Measurements from ENCODE around the gene ERC1.

ERC1 gene

DNA sequence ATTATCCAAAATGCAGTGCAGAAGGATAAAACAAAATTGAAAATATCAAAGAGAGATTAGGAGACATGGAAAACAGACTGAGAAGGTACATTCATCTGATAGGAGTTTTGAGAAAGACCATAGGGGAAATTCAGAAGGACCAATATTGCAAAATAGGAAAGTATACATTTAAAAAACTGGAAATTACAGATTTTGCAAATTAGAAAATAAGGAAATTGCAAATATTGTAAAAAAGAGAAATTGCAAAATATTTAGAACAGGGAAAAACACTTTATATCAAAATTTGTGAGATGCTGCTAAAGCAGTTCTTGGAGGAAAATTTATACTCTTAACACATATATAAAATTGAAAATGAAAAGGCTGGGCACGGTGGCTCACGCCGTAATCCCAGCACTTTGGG, 410.9 kb downstream of the ERC1 start:
- no peak for DNase-seq (ENCODE audit: low spot score)

DNA sequence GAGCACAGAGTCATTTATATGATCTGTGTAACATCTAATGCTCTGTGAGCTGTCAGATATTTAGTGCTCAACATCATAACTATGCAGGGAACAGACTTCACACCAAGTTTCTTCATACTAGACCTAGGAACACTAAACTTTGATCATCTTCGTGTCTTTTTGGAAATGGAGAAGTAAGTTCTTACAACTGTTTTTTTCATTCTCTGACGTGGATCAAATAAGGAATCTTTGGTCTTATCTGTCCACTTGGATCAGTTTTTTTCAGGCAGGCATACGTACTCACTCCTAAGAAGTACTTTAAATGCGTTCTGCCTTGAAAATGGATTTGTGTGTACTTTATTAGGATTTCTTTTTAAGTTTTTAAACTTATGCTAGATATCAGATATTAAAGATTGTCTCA, 412.4 kb downstream of the ERC1 start:
- DNase-seq (ENCODE audit: low spot score) = no peak

DNA sequence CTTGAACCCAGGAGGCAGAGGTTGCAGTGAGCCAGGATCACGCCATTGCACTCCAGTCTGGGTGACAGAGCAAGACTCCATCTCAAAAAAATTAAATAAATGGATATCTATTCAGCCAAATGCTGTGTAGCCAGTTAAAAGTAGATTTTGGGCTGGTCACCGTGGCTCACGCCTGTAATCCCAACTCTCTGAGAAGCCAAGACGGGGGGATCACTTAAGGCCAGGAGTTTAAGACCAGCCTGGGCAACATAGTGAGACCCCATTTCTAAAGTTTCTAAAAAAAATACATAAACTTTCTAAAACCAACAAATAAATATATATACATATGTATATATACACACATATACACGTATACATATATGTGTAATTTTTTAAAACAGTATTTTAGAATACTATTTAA, 414.6 kb downstream of the ERC1 start:
- no peak for DNase-seq (ENCODE audit: low spot score)

DNA sequence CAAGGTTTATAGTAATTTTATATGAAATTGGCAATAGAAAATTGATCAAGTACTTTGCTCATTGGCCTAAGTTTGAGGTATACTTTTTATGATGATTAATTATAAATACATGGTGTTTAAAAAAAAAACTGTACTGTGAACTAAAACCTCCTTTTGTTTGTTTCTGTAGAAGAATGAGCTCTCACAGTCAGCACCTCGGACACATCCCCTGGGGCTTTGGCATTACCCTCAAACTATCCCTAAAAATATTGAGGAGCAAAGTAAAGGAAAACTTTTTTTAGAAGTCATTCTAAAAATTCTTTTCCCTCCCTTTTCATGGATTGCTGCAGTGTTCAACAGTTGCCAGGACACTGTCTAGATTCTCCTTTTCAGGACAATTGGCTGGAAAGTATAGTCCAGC, 419.8 kb downstream of the ERC1 start:
- DNase-seq (ENCODE audit: low spot score) = no peak

DNA sequence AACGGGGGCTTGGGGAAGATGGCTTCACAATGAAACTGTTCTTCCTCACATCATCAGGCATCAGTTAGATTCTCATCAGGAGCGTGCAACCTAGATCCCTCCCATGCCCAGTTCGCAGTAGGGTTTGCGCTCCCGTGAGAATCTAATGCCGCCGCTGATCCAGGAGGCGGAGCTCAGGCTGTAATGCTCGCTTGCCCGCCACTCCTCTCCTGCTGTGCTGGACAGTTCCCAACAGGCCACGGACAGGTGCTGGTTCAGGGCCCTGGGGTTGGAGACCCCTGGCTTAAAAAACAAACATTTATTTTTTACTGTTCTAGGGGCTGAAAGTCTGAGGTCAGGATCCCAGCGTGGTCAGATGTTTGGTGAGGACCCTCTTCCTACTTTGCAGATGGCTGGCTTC, 422.9 kb downstream of the ERC1 start:
- DNase-seq (ENCODE audit: low spot score) = no peak

DNA sequence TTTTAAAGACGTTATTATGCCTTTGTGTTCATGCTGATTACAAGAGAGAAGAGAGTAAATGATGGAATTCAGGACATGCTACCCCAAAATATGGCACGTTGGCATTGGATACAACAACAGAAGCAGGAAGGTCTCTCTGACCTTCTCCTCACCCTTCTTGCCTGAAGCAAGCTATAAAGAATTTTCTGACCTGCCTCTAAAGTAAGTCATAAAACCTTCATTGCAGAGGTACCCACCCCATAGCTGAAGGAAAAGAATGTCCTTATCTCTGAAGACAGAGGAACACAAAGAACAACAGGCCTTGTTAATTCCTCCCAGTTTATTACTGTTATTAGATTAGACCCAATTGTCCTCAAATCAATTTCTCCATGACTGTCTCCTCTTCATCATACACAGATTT, 427.1 kb downstream of the ERC1 start:
- no peak for DNase-seq (ENCODE audit: low spot score)

DNA sequence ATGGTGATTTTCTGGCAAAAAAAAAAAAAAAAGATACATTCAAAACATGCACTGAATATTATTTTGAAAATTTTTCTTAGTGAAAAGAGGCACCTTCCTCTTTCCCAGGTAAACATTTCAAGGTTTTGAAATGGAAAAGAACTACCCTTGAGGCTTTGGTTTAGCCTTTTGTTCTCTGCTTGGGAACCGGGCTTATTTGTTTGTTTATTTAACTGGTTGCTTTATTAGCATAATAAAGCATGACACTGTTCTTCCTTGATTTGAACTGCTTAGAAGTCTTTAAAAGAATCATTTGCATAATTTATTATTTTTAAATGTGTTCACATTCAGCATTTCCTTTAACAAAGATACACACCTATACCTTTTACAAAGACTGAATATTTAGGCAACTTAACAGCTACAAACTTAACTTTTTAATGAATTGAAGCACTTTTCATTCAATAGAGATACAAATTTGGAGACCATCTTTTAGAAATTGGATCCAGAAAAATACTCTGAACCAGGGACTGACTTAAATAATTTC, 428.9 kb downstream of the ERC1 start:
- no peak for DNase-seq (ENCODE audit: low spot score)

DNA sequence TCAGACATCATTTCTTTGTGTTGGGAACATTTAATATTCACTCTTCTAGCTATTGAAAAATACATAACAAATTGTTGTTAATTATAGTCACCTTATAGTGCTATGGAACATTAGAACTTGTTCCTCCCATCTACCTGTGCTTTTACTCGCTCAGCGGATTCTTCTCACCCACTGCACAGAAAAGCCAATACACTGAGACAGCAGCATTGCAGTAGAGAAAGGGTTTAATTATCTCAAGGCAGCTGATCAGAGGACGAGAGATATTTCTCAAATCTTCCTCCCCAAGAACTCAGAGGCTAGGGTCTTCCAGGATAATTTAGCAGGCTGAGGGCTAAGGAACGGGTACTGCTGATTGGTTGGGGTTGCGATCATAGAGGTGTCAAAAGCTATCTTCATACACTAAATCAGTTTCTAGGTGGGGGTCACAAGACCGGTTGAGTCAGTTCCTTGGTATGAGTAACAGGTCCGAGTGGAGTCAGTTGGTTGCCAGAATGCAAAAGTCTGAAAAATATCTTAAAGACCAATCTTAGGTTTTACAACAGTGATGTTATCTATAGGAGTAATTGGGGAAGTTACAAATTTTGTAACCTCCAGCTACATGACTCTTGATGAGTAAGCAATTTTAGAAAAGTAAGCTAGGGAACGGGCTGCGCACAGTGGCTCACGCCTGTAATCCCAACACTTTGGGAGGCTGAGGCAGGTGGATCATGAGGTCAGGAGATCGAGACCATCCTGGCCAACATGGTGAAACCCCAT, 430.2 kb downstream of the ERC1 start:
- no peak for DNase-seq (ENCODE audit: low spot score)

DNA sequence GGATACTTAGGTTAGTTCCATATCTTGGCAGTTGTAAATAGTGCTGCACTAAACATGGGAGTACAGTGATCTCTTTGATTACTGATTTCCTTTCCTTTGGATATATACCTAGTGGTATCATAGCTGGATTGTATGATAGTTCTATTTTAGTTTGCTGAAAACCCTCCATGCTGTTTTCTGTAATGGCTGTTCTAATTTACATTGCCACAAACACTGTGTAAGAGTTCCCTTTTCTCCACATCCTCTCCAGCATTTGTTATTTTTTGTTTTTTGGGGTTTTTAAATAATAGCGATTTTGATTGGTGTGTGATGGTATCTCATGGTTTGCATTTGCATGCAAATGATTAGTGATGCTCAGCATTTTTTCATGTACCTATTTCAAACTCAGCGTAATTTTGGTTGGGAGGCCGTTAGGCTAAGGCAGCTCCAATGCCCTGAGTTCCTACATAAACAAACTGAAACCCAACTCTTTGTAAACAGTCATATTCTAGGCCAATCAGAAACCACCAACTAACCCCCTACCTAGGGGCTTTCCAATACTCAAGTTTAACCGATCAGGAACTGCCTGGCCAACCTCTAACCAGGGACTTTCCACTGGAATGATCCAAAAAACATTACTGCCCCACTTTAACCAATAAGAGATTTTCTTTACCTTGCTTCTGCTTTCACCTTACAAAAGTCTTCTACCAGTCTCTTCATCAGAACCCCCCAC, 431.7 kb downstream of the ERC1 start:
- DNase-seq (ENCODE audit: low spot score) = no peak

DNA sequence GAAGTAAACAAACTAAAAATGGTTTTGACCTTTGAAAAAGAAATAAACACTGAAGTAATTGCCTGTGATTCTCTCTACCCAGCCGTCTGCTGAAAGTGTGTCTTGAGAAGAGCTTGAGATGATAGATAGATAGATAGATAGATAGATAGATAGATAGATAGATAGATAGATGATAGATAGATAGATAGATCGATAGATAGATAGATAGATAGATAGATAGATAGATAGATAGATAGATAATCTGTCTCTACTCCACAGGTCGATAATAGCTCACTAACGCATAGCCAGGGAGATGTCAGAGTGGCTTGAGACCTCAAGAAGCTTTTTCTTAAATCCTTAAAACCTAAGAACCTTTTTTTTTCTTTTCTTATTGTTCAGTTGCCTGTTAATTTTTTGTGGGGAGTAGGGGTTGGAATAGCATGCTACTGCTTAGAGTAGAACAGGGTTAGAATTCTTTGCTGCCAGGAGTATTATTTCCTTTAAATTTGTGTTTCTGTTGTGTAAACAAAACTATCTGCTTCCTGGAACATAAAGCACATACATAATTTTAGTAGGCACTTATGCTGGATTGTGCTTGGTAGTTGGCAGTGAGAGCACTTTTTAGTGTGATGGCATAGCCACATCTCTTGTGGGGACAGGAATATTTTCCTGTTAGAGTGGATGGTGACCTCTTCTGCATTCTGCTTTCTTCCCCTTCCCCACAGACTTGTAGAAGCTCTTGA, 433.8 kb downstream of the ERC1 start:
- DNase-seq (ENCODE audit: low spot score) = no peak

DNA sequence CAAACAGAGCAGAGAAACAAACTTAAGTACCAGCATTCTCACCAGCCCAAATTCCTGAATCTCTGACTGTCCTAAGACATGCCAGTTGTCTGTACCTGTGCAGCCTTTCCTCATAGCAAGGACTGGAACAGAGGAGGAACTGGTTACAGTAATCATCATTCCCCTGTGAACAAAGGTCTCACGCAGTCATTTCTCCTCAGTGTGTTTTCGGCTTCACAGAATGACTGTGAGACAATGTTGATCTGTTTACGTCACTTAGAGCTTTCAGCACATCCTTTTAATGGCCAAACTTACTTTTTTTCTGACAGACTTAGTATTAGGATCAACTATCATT, 434.3 kb downstream of the ERC1 start:
- no peak for DNase-seq (ENCODE audit: low spot score)

DNA sequence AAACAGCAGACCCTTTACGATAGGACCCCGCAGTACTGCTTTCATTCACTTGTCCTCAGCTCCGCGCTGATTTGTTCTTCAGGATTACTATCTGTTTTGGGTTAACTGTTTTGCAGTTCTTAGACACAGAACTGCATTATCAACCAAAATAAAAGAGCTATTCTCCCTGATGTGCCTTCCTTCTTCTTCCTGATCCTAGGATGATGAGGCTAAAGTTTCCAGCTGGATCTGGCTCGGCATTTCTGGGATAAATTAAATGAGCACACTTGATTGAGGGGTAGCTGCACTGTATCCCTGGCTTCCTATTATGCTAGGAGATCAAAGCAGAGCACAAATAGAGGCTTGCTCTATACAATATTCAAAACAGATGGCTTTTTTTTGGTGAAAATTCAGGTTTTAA, 437.6 kb downstream of the ERC1 start:
- no peak for DNase-seq (ENCODE audit: low spot score)

DNA sequence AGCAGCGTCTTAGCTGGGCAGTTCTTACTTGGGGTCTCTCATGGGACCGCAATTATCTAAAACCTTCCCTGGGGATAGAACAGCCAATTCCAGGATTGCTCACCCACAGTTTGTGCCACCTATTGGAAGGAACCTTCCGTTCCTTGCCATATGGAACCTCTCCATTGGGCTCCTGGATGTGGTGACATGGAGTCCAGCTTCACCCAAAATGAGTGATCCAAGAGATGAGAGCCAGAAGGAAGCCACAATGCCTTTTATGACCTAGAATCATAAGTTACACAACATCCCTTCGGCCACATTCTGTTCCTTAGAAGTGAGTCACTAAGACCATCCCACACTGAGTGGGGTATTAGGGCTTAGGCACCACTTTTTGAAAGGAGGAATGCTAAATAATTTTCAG, 439.0 kb downstream of the ERC1 start:
- DNase-seq (ENCODE audit: low spot score) = no peak

DNA sequence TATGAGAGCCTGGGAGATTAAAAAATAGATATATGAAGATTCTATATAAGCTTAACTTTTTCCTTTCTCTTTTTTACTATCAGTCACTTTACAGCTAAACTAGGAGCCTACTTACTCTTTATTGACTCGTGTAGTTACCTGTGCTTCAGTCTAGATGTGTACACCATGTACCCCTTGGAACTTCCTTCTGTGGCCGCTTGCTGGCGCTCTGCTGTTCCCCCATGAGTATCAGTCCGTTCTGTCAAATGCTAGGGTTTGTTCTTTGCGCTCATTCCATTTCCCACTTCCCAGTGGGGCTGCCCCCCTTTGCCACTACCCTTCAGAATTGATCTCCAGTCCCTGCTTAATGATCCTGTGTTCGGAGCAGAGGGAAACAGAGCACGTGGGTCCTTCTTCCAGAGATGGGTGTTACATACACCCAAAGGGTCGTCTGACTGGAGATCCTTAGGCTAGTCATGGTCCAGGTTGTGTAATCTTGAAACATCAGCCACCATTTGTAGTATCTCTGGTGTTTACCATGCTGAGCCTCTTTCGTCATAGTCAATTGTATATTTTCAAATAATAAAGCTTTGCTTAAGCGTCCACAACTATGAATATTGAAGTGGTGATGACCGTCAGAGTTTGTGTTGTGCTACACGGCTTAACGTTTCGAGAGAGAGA, 443.4 kb downstream of the ERC1 start:
- DNase-seq (ENCODE audit: low spot score) = no peak

DNA sequence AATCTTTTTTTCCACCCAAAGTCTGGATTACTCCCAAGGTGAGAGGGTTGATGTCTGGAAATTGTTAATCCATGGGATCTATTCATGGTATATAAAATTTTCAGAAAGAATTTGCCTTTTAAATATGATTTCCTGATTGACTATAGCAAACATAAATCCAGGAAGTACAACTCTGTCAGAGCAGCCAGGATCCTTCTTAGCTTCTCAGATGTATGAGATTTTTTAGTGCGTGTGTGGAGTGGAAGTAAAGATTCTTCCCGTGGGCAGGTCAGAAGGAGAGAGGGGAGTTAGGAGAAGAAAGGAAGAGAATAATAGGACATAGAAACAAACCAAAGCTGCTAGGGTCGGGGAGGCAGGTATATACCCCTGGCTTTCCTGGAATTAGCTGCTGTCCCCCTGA, 444.0 kb downstream of the ERC1 start:
- DNase-seq (ENCODE audit: low spot score) = no peak

DNA sequence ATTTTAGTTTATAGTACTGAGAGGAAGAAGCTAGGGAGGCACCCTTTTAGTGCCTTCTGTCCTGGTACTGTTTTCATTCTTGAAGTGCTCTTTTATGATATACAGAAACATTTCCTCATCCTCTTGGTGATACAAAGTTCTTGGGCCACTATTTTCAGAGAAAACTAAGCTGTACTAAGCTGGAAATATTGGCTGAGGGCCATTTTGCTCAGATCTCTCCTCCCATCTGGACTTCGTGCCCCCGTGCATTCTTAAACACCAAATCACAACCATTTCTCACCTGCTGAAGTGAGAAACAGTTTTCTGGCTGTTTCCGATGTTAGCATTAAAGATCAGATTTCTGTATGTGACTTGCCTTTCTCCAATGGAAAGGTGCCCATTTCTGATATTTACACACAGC, 444.4 kb downstream of the ERC1 start:
- DNase-seq (ENCODE audit: low spot score) = no peak

DNA sequence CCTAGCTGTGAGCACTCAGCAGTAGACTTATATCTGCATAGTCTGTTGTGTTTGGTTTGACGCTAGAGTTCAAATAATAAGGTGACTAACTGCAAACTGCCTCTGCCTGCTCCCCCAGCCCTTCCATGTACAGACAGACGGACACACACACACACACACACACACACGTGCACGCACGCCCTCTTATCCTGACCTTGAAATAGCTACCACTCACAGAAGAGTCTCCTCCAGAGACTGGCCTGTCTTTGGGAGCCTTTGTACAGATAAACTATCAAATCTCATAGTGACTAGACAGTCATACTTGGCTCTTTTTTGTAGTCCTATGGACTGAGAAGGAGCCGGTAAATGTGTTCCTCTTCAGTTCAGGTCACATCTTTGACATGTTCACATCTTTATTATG, 445.0 kb downstream of the ERC1 start:
- no peak for DNase-seq (ENCODE audit: low spot score)

DNA sequence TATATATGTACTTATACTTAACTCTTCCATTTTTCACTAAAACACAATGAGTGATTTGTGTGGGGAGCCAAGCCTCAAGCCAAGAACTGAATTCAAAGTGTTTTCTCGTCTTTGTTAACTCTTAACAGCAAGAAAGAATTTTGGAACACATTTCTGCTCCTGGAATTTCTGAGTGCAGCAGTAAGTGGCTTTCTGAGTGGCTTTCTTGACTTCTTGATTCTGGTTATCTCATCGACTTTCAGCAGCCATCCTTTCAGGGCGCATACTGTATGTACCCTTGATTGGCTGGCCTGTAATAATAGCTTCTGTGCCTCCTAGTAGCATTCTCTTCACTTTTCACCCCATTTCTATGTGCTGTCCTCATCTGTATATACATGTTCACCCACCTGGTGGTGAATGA, 446.0 kb downstream of the ERC1 start:
- DNase-seq (ENCODE audit: low spot score) = no peak

DNA sequence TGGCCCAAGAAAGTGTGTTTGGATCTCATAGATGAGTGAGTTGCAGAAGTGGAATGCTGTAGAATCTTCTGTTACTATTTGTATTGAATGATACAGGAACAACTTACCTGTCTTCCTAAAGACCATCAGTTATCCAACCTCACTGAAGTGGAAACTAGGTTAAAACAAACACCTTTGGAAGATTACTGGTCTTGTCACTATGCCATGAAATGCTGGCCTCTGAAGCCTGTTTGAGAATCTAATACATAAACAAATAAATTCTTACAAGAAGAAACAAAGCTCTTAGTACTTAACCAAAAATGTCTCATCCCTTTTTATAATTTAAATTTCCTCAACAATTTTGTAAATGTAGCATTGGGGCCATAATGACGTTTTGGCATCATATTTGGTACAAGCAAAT, 448.2 kb downstream of the ERC1 start:
- DNase-seq (ENCODE audit: low spot score) = no peak

DNA sequence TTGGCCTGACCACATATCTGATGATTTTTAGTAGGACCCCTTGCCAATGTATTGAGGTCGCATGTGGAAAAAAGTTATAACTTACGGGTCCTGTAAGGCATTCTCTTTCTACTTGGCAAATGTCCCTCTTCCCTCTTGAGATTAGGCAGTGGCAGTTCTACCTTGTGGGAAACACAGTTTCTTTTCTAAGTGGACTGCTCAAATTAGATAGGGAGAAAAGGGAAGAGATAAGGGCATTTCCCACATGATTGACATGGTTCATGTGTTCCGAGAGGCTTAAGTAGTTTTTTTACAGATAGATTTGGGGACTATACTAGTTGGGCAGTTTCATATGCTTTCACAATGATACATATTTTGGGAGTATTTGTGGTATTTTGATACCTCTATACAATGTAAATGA, 448.7 kb downstream of the ERC1 start:
- no peak for DNase-seq (ENCODE audit: low spot score)

DNA sequence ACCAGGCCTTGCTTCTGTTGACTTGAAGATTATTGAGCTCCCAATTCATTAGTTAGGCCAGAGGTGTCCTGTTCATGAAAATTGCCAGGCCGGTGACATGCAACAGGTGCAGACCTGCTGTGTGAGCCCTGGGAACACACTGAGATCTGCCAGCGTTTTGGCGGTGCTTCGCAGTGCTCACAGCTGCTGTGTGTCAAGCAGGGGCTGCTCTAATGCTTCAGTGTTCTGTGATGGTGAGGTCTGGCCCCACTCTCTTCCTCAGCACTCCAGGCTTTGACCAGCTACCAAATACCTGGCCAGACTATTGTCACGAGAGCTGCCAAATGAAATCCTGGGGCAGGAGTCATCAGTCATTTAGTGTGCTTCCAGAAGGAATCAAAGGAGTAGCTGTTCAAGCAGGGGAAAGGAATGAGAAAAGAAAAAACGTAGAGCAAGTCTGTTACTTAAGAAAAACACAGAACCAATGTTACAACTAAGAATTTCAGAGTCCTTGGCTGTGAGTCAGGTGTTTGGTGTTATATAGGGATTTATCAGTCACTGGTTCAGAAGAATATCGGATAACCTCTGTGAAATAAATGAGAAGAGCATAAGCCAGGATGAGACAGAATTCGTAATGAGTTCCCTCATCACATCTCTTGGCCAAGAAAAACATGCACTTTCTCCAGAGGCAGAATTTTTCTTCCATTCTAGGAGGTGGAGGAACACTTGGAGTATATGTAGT, 452.6 kb downstream of the ERC1 start:
- no peak for DNase-seq (ENCODE audit: low spot score)

DNA sequence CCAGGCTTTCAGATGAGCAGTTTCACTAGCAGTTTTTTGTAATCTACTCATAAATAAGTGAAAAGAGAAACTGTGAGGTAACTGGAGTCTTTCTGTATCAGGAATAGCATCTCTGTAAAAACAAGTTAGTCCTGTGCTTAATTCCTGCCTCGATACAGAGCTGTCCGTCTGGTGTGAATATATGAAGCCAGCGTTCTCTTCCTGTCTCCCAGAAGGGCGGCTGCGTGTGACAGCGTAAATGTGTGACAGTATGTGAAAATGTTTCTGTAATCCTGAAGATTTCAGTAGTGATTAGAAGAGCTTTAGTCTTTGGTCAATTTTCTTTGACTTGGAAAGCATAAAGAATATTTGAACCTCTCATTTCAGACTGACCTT, 453.1 kb downstream of the ERC1 start:
- no peak for DNase-seq (ENCODE audit: low spot score)
